Left lobe of liver (tissue), 2 donors: ENCODE results near the gene RAD9B. TPM values are rescaled to one million over a fixed set of nuclear protein-coding genes. Genes with fewer than 3 reads are reported as not detected.
"Not testable (repeated sequence)": the region's sequence is repeated elsewhere in the genome, so short reads cannot be mapped to it uniquely, and the experiment has no call there.

ENCODE experiments used
- ATAC-seq: fragments of 200-7000 bp; cut with Tn5 transposase; one replicate; pipeline ENCODE4 v1.9.1; 2020; ENCODE audit warnings: mild to moderate bottlenecking, moderate library complexity
- DNase-seq: peaks from one replicate; pipeline ENCODE4 v3.0.0-alpha.2; 2020; ENCODE audit warnings: low spot score
- total RNA-seq: library from RNA; stranded (reverse); gene quantifications from one replicate; pipeline ENCODE4 v1.2.1, GENCODE V29; 2021
- donor health status: DM: no; HTN: no; CAD: no; lungs with moderate emphysema.
- donor health status: DM: no; HTN: yes; CAD: no.

RAD9B gene
- 0.25 TPM for total RNA-seq

- ATAC-seq = peak; percentile 95
- peak; percentile 99 for DNase-seq
These were observed at the start of gene RAD9B, which contains the start of gene VPS29 for GRCh38 chr12:110501752-110502738. RAD9B (plus strand) TSS chr12:110502331; CDS start chr12:110502338, 7 bp downstream. VPS29 (minus strand) TSS chr12:110502111; CDS start chr12:110502051, 60 bp downstream.

GRCh38 chr12:110453569-110454296, 48.4 kb upstream of the RAD9B start:
- DNase-seq (no peak), ATAC-seq (peak; percentile 25)

DNA sequence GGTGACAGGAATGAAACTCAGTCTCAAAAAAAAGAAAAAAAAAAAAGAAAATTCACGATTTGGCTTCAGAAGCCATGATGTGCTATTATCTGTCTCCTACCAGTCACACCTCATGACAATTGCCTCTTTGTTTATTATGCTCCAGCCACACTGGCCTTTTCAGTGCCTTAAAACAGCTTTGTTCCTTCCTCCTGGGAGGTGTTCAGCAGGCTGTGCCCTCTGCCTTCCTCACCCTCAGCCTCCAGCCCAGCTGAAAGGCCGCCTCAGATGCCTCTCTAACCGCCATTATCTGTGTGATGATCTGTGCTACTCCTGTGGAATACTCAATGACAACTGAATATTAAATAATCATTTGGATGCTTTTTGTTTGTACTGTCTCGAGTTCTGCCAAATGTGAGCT, 43.4 kb upstream of the RAD9B start:
- ATAC-seq (no peak), DNase-seq (no peak)

- not testable (repeated sequence) for DNase-seq, ATAC-seq
These were observed 40.9 kb upstream of the RAD9B start for GRCh38 chr12:110461189-110461588.

GRCh38 chr12:110465024-110465423, 37.1 kb upstream of the RAD9B start:
- ATAC-seq (no peak), DNase-seq (no peak)

- DNase-seq, ATAC-seq: not testable (repeated sequence)
These were observed 36.4 kb upstream of the RAD9B start for GRCh38 chr12:110465765-110466164.

- no peak for DNase-seq
- ATAC-seq = no peak
These were observed 35.3 kb upstream of the RAD9B start for GRCh38 chr12:110466791-110467190.

GRCh38 chr12:110467847-110468213, 34.3 kb upstream of the RAD9B start:
- ATAC-seq = no peak
- no peak for DNase-seq

DNA sequence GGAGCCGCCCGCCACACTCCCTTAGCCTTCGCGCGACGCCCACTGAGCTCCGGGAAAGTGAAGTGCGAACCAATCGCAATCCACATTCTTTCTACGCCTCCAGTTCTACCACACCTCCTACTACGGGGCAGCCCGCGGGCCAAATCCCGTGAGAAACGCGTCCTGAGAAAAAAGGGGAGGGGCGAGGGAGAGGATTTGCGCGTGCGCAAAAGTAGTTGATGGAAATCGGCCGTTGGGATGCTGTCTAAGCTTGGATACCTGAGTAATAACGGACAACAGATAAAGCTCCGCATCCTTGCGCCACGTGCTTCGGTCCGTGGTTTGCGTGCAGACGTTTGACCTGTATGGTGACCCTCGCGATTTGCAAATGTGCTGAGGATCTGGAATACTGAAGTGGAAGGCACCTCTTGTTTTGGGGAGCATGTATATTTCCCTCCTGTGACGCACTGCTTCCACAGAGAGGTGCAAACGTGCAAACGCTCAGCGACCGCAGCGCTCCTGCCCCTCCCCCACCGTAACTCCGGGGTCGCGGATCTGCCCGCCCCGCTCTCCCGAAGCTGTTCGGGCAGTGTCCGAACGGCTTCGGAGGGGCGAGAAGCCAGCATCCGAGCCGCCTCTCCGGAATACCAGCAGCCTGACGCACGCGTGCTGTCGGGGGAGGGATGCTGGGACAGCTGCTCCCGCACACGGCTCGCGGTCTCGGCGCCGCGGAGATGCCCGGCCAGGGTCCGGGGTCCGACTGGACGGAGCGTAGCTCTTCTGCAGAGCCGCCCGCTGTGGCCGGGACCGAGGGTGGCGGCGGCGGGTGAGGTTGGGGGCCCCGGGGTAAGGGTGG, 33.7 kb upstream of the RAD9B start, which contains the start of the genes FAM216A and GPN3:
TSS of gene FAM216A (plus strand) at position 632 of the 835 bp plus-strand sequence. CDS start at position 663, 31 bp downstream.
TSS of gene GPN3 (minus strand) at position 44 of the 835 bp plus-strand sequence. CDS start 54 bp downstream, outside the sequence.
- ATAC-seq (peak; percentile 91), DNase-seq (peak; percentile 97)

DNA sequence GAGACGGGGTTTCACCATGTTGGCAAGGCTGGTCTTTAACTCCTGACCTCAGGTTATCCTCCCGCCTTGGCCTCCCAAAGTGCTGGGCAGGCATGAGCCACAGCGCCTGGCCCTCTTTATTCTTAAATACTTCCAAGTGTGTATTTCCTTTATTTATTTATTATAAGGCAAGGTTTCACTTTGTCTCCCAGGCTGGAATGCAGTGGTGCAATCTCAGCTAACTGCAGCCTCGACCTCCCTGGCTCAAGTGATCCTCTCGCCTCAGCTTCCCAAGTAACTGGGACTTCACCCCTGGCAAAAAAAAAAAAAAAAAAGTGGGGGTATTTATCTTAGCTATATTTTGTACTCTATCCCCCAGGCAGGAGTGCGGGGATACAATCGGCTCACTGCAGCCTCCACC, 26.7 kb upstream of the RAD9B start:
- DNase-seq (no peak), ATAC-seq (no peak)

DNA sequence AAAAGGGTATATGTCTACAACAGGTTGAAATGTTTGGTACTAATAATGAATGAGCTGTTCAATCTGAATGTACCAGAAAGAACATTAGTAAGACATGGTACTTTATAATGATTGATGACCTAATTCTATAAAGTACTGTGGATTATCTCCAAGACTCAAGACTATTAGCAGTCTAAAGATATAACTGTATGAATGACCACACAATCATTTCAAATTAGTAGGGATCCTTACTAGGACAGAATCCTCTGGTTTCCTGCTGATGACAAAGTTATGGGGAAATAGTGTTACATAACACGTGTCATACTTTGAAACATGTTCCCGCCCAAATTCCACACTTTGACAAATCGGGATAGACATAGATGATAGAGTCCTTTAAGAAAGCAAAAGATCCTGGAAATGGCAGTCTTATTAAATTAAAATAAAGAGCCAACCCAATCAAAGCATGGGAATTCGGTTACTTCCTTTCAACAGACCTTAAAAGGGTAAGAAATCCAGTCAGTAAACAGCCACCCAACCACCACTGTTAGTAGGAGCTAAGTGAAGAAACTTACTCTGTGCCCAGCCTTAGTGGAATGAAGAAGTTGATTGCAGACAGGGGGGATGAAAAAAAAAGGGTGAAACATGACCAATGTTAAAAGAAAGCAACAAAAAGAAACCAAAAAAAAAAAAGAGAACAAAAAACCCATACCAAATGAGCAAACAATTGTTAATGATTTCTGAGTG, 3.0 kb upstream of the RAD9B start:
- ATAC-seq = no peak
- DNase-seq = no peak

DNA sequence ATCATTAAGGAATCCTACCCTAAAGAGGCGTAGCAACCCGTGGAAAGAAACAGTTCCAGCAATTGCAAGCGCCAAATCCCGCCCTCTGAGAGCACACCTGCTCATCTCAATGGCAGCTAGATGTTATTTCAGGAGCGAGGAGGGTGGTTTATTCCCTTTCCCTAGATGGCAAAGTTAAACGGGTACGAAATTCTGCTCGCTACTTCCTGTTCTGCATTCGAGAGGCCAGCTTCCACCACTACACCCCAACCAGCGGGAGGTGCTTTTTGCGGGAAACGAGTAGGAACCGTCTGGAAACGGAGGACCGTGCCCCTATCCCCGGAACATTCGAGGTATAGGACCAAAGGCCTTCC, 756 bp upstream of the RAD9B start:
- ATAC-seq (peak; percentile 69), DNase-seq (peak; percentile 57)

- ATAC-seq (no peak), DNase-seq (no peak)
These were observed 1.3 kb downstream of the RAD9B start for GRCh38 chr12:110503432-110503831.

DNA sequence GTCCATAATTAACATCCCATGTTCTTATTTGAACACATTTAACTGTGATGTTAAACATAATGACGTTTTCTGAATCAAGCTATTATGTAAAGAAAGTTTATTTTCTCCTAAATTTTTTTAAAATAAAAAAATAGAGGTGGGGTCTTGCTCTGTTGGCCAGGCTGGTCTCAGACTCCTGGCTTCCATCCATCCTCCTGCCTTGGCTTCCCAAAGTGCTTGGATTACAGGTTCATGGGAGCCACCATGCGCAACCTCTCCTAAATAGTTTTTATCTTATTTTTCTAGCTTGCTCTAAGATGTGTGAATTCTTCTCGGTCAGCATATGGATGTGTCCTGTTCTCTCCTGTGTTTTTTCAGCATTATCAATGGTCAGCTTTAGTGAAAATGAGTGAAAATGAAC, 3.2 kb downstream of the RAD9B start:
- ATAC-seq = no peak
- DNase-seq = no peak

- DNase-seq (no peak), ATAC-seq (no peak)
These were observed 6.0 kb downstream of the RAD9B start for GRCh38 chr12:110508071-110508586.

- no peak for DNase-seq
- ATAC-seq = no peak
These were observed 11.7 kb downstream of the RAD9B start for GRCh38 chr12:110513842-110514241.

DNA sequence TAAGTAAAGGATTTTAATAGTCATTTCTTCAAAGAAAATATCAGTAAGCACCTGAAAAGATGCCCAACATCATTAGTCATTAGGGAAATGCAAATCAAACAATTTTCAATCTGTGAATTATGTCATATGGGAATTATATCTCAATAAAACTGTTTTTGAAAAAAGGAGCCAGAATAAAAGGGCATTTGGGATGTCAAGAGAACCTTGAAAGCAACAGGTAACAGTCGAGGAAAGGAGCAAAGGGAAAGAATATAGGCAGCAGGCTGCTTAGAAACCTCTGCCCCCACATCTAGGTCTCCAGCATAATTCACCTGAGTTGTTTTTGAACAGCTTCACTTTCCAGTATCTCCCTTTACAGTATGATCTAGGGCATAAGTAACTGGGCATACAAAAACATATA, 12.2 kb downstream of the RAD9B start:
- no peak for DNase-seq

DNA sequence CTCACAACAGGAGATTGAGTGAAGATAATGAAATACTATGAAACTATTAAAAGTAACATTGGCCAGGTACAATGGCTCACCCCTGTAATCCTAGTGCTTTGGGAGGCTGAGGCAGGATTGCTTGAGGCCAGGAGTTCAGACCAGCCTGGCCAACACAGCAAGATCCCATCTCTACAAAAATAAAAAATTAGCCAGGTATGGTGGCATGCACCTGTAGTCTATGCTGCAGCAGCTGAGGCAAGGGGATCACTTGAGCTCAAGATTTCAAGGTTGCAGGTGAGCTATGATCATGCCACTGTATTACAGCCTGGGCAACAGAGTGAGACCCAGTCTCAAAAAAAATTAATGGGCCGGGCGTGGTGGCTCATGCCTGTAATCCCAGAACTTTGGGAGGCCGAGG, 14.9 kb downstream of the RAD9B start:
- ATAC-seq (no peak), DNase-seq (no peak)

More for the DNA sequence above, 12.2 kb downstream of the RAD9B start:
- no peak for ATAC-seq

DNA sequence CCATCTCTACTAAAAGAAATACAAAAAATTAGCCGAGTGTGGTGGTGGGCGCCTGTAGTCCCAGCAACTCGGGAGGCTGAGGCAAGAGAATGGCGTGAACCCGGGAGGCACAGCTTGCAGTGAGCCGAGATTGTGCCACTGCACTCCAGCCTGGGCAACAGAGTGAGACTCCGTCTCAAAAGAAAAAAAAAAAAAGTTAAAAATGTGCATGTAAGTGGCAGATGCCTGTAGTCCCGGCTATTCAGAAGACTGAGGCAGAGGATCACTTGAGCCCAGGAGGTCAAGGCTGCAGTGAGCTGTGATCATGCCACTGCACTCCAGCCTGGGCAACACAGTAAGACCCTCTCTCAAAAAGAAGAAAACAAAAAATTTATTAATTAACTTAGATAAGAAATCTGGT, 15.9 kb downstream of the RAD9B start:
- not testable (repeated sequence) for DNase-seq, ATAC-seq
